Measurements from ENCODE around the gene LRRC38. TPM values are rescaled to one million over a fixed set of nuclear protein-coding genes. Genes with fewer than 3 reads are reported as not detected.

LRRC38 gene
- total and polyA plus RNA-seq, 2 of the 8 experiments (the other 6 are each of a cell fraction or from before 2014, with no cell fraction given), result 0.17 to 0.63 TPM

GRCh38 chr1:13435458-13435857, 78.3 kb downstream of the LRRC38 start:
- no peak for DNase-seq (ENCODE audit: low read depth in 1 of 2, low spot score in 2 of 2)
- Histone ChIP-seq H2BK15ac (ENCODE audit: low read length) (no peak overlapping the region), H3K4me2 (ENCODE audit: insufficient read depth in 1 of 2, low read depth in 2 of 2, low read length in 2 of 2) (no peak overlapping the region), H3K27ac (ENCODE audit: low read depth, low read length) (no peak overlapping the region), H3K79me2 (ENCODE audit: control insufficient read depth in 1 of 2, insufficient read depth in 2 of 2, low read length in 2 of 2) (no peaks in the 10 kb centered on the region), H3K56ac (replicated peaks; ENCODE audit: insufficient read length, low read depth, low read length) (no peak overlapping the region), H3K14ac (ENCODE audit: insufficient read length) (no peak overlapping the region), H4K91ac (replicated peaks; ENCODE audit: insufficient read length, low read length) (no peak overlapping the region), H4K5ac (ENCODE audit: insufficient read length, low read depth, low read length) (no peak overlapping the region), H3K23me2 (ENCODE audit: low read depth, low read length) (no peaks in the 10 kb centered on the region), H3K27me3 (replicated peaks in 1 of 4; ENCODE audit: control insufficient read depth in 3 of 4, extremely low read depth in 1 of 4, insufficient read depth in 3 of 4, low read length in 3 of 4) (no peaks in the 10 kb centered on the region), H3K23ac (ENCODE audit: insufficient read length) (no peak overlapping the region), H3K4me3 (ENCODE audit: extremely low read depth in 1 of 4, insufficient read depth in 2 of 4, low read depth in 3 of 4, low read length in 4 of 4) (no peak overlapping the region), H4K8ac (ENCODE audit: extremely low read depth, insufficient read depth, low read length) (no peak overlapping the region), H3K79me1 (ENCODE audit: low read depth, low read length) (no peaks in the 10 kb centered on the region), H3K9ac (replicated peaks in 1 of 4; ENCODE audit: extremely low read depth in 1 of 4, low read depth in 3 of 4, low read length in 3 of 4) (no peak overlapping the region), H3K4ac (replicated peaks; ENCODE audit: insufficient read length, low read depth, low read length) (no peak overlapping the region), H2AK5ac (ENCODE audit: low read depth, low read length) (no peak overlapping the region), H3K18ac (ENCODE audit: extremely low read depth, low read length) (no peak overlapping the region), H3K4me1 (replicated peaks in 1 of 4; ENCODE audit: control insufficient read depth in 3 of 4, insufficient read depth in 4 of 4, low read length in 3 of 4) (no peaks in the 10 kb centered on the region), H2AFZ (ENCODE audit: low read length) (no peak overlapping the region), H3K9me3 (ENCODE audit: insufficient read depth in 2 of 2, low read depth in 1 of 2, low read length in 1 of 2) (peaks cover 32 to 82% of the 10 kb centered on the region in 2 experiments), H2BK120ac (replicated peaks; ENCODE audit: low read depth, low read length) (no peak overlapping the region), H2BK20ac (ENCODE audit: low read length) (no peak overlapping the region), H3K36me3 (ENCODE audit: control insufficient read depth in 2 of 4, insufficient read depth in 4 of 4, low read length in 3 of 4) (no peaks in the 10 kb centered on the region), H2BK5ac (ENCODE audit: low read depth, low read length) (no peak overlapping the region), H4K20me1 (replicated peaks in 1 of 2; ENCODE audit: control insufficient read depth in 1 of 2, insufficient read depth in 2 of 2, low read length in 2 of 2) (no peaks in the 10 kb centered on the region), H2BK12ac (ENCODE audit: low read depth, low read length) (no peak overlapping the region)
- CTCF ChIA-PET (ENCODE audit: partially characterized antibody), result interaction anchor here (0.6 kb wide), 1 partner anchor 36 kb away, joined by 5 read pairs; no protein-coding TSS in a partner anchor
- TF ChIP-seq BRCA1 (IDR thresholded peaks at IDR 0.05; ENCODE audit: low read depth, low read length), result no peak
- TF ChIP-seq SAP30 (IDR thresholded peaks at IDR 0.05; ENCODE audit: insufficient read depth, insufficient replicate concordance, low read length), result no peak
- TF ChIP-seq TBP (IDR thresholded peaks at IDR 0.05; ENCODE audit: low read depth, low read length), result no peak
- FAIRE-seq, result no peak
- WGBS, 2 experiments (ENCODE audit: extremely low coverage in 1 of 2, insufficient coverage in 1 of 2, insufficient read length in 1 of 2, insufficient replicate concordance in 2 of 2, low coverage in 1 of 2, low lambda C conversion rate in 2 of 2, missing lambda C conversion rate in 1 of 2), result 90% methylated on average over 3 of the region's 3 CpGs; no CpG with 5 or more reads in 1 of the 2 experiments
- POLR2A ChIA-PET (ENCODE audit: partially characterized antibody), result no interaction called here
